D721Med (cell line): ENCODE results near the gene NBPF26.
"Not testable (repeated sequence)": the region's sequence is repeated elsewhere in the genome, so short reads cannot be mapped to it uniquely, and the experiment has no call there.

Experiments used
- DNase-seq: peaks from one replicate; pipeline ENCODE4 v3.0.0; 2011; ENCODE audit warnings: low spot score; ENCODE audit not compliant: insufficient read length
- FAIRE-seq: peaks from 2 replicates; lab custom pipeline; 2011; peaks lifted over from hg19 to GRCh38; lab: Jason Lieb, UNC
- TF ChIP-seq, protein P1 (sequence below): IDR thresholded peaks from 2 replicates; pipeline ENCODE4 v1.5.1; 2012; ENCODE audit warnings: mild to moderate bottlenecking, control low read depth; ENCODE audit not compliant: insufficient read depth; ENCODE audit errors: missing control alignments

Gene NBPF26

DNA sequence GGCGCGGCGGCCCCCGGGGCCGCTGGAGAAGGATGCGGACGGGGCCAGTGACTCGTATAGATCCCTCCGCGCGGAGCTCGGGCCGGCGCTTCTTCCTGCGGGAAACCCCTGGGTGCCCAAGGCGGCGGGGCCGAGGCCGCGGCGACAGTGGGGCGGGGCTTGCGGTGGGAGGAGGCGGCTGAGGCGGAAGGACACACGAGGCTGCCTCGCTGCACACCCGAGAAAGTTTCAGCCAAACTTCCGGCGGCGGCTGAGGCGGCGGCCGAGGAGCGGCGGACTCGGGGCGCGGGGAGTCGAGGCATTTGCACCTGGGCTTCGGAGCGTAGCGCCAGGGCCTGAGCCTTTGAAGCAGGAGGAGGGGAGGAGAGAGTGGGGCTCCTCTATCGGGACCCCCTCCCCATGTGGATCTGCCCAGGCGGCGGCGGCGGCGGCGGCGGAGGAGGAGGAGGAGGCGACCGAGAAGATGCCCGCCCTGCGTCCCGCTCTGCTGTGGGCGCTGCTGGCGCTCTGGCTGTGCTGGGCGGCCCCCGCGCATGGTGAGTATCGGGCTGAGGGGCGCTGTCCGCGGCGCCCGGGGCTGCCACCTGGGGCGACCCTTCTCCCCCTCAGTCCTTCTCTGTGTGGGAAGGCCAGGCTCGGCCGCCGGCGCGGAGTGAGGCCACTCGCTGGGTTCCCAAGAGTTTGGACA lies at the start of gene NBPF26:
TSS of gene NBPF26 (plus strand) at position 231 of the 688 bp plus-strand sequence.
- DNase-seq, FAIRE-seq: not testable (repeated sequence)

DNA sequence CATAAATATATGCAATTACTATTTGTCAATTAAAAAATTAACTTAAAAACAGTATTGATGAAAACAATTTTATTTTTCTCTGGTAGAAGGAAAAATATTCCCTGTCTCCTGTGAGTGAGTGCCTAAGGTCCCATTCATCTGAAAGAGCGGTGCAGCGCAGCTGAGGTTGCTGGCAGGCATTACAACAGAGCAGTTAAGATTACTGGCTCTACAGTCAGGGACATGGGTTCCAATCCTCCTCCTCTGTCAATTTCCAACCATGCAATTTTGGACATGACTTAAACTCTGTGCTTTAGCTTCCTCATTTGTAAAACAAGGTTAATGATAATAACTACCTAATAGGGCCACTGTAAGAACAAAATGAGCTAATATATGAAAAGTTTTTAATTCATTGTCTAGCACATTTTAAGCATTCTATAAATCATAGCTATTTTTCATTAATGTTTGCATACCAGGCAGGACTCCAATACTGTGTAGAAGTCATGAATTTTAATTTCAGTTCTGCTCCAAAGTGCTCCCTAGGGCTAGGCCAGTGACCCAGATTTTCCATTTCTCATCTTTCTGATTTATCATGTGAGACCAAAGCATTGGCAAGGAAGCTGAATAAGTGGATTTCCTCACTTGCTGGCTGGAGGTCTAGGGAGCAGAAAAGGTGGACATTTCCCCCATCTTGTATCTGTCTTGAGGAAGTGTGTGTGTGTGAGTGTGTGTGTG lies 43.5 kb upstream of the NBPF26 start:
- not testable (repeated sequence) for DNase-seq, FAIRE-seq

DNA sequence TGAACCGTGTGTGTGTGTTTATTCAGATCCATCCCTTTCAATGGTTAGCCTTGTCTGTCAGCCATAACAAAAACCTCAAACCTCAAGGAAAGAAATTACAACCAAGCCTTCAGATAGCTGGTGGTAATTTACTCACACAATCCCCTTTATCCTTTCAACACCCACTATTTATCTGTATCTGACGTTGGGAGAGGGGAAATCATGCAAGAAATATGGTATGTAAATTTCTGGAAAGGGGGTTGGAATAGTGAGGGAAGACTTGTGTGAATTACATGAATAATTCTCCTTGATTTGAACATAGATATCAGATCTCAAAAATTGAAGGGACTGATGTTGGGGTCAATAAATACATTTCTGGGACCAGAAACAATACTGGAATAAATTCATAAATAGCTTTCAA lies 42.8 kb upstream of the NBPF26 start:
- not testable (repeated sequence) for FAIRE-seq, DNase-seq

DNA sequence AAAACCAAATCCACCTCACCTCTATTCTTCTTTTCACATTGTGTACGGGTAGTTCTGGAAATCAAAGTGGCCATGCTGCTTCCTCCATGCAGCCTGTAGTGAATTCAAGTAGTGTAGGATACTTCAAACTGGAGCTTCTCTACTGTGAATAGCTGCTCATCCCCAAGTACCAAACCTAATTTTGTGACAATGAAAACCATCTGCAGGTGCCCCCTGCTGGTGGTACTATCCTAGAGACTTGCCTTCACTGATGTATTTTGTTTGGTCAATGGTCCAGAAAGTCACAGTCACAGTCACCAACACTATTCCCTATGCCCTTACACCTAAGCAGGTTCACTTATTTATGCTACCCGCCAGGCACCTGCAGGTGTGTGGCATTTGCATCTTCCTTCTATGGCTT lies 39.3 kb upstream of the NBPF26 start:
- not testable (repeated sequence) for FAIRE-seq, DNase-seq

DNA sequence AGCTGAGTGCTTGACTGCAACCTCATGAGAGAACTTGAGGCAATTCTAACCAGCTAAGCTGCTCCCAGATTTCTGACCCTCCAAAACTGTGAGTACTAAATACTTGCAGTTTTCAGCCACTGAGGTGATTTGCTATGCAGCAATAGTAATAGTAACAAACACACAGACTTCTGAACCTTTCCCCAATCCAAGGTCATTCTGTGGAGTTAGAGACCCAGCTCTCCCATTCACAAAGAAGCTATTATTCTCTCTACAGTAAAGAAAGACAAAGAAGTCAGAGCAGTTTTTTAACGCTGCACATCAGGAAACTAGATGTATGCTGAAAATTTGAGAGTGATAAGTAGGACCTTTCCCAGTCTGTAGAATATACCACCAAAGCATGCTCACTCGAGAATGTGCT lies 38.1 kb upstream of the NBPF26 start:
- not testable (repeated sequence) for FAIRE-seq, DNase-seq

DNA sequence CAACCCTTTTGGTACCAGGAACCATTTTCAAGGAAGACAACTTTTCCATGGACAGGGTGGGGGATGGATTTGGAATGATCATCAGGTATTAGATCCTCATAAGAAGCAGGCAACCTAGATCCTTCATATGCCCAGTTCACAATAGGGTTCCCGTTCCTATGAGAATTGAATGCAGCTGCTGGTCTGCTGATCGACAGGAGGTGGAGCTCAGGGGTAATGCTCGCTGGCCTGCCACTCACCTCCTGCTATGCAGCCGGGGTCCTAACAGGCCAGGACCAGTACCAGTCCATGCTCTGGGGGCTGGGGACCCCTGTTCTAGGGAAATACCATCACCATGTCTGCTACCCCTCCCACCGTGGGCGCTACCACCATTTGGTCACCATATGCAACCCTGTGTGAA lies 36.5 kb upstream of the NBPF26 start:
- DNase-seq, FAIRE-seq: not testable (repeated sequence)

DNA sequence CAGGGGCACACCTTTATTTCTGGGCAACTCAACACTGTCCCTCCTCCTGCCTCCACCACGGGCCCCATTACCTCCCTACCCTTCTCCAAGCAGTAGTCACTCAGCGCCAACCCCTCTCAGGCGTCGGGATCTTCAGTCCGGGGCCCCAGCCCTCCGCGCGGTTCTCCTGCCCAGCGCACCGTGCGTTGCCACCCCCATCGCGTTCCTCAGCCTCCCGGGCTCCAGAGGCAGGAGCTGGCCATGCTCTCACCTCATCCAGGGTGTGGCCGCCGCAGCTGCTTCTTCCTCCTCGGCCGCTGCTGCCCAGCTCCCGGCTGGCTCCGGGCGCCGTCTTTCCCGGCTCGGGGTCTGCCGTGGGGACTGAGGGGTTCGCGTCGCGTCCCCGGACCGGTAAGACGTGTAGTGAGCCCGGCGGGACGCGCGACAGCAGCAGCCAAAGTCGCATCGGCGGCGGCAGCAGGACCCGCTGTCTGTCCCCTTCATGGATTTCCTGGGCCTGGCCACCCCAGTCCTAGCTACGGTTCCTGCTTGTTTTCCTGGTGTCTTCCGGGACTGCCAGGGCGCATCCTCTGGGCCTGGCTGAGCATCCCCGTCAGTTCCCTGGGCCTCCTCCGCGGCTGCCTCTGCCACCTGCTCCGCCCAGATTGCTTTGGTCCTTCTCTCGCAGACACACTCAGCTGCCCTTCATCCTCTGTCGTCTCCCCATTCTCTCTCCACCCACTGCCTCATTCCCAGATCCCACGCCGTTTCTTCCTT lies 22.8 kb upstream of the NBPF26 start:
- DNase-seq, FAIRE-seq: not testable (repeated sequence)

DNA sequence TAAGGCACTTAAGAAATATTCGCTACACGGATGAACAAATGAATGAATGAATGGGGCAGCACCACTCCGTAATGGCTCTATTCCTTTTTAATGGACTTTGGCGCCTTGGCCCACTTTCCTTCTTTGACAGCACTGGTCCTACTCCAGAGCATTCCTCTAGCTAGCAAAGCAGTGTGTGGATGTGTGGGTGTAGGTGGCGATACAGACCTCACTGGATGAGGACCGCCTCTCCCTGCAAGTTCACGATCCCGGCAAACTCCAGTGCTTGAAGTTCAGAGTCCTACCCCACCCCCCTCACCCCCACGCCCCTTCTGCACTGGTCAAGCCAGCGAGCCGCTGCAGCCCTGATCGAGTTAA lies 409 bp upstream of the NBPF26 start:
- not testable (repeated sequence) for FAIRE-seq, DNase-seq

DNA sequence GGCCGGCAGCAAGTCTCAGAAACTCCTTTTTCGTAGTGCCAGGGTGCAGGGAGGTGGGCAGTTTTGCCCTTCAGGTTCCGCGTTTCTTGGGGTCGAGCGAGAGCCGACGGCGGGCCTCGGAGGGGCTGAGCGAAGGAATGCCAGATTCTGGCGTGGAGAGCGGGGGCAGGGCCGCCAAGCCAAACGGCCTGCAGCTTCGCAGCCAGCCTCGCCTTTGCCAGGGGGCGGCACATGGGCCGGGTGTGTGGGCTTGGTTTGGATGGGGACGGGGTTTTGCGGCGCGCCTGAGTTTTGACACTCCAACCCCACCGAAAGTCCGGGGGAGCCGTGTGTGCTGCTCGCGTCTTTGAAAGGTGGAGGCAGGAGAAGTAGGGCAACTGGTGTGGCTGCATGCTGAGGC lies 762 bp downstream of the NBPF26 start:
- not testable (repeated sequence) for FAIRE-seq, DNase-seq

DNA sequence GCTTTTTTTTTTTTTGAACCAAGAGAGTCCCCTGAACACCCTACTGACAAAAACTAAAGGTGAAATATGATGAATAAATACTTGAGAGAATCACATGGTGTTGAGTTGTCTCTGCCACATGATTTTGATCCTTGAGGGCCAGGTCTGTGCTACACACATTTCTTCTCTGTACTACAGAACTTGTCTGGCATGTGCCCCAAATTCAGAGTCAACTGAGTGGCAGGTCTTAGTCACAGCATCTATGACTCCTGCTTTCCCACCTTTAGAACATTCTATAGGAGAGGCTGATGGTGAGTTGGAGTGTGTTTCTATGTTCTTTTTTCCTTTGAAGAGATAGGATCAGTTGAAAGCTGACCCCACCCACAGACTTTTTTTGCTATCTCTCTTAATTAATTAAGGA lies 5.1 kb downstream of the NBPF26 start:
- DNase-seq, FAIRE-seq: not testable (repeated sequence)

DNA sequence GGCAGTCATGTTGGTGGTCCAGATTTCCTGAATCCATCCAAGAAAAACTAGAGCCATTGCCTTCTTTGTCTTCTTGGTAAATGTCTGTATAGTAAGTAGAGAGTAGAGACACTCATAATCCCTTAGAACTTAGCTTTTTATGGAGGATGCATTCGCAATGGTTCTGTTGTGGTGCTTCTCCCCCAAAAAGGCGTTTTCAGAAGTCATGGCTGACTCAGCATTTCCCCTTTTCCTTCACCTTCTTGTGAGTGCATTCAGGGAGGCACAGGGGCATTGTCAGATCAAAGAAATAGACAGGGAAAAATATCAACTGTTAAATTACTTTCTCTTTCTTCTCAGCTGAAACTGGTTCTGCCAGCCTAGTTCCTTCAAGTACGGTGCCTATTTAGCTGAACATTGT lies 45.3 kb downstream of the NBPF26 start:
- DNase-seq, FAIRE-seq: not testable (repeated sequence)

DNA sequence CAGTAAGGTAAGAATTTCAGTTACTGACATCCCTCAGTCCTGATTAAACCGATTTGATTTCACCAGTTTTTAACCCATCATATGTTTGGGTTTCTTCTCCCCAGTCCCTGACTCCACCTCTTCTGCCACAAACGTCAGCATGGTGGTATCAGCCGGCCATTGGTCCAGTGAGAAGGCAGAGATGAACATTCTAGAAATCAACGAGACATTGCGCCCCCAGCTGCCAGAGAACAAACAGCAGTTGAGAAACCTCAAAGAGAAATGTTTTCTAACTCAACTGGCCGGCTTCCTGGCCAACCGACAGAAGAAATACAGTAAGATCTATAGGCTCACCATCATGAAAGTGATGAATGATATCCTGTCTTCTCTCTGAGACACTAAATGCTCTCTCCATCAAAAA lies 81.7 kb downstream of the NBPF26 start:
- not testable (repeated sequence) for FAIRE-seq, DNase-seq

DNA sequence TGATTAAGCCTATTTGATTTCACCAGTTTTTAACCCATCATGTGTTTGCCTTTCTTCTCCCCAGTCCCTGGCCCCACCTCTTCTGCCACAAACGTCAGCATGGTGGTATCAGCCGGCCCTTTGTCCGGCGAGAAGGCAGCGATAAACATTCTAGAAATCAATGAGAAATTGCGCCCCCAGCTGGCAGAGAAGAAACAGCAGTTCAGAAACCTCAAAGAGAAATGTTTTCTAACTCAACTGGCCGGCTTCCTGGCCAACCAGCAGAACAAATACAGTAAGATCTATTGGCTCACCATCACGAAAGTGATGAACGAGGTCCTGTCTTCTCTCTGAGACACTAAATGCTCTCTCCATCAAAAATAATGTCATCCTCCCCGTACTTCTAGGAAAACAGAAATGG lies 88.1 kb downstream of the NBPF26 start:
- DNase-seq, FAIRE-seq: not testable (repeated sequence)
- TF ChIP-seq, protein P1, sequence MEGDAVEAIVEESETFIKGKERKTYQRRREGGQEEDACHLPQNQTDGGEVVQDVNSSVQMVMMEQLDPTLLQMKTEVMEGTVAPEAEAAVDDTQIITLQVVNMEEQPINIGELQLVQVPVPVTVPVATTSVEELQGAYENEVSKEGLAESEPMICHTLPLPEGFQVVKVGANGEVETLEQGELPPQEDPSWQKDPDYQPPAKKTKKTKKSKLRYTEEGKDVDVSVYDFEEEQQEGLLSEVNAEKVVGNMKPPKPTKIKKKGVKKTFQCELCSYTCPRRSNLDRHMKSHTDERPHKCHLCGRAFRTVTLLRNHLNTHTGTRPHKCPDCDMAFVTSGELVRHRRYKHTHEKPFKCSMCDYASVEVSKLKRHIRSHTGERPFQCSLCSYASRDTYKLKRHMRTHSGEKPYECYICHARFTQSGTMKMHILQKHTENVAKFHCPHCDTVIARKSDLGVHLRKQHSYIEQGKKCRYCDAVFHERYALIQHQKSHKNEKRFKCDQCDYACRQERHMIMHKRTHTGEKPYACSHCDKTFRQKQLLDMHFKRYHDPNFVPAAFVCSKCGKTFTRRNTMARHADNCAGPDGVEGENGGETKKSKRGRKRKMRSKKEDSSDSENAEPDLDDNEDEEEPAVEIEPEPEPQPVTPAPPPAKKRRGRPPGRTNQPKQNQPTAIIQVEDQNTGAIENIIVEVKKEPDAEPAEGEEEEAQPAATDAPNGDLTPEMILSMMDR, result peak; percentile 29

DNA sequence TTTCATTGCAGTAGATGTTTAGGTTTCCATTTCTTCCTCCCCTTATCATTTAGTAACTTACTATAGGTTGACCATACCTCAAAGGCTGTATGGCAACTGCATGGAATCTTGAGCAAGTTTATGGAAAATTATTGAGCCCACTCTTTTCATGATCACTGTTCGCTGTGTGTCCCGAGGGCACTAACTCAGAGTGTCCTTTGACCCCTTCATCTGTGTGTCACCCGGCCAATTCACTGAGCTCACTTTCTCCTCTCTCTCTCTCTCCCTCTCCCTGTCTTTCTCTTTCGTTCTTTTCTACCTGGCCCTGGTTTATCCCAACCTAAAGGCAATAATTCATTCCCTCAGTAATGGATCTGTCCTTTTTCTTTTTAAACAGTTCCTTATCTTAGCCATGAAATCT lies 101.3 kb downstream of the NBPF26 start:
- FAIRE-seq, DNase-seq: not testable (repeated sequence)

DNA sequence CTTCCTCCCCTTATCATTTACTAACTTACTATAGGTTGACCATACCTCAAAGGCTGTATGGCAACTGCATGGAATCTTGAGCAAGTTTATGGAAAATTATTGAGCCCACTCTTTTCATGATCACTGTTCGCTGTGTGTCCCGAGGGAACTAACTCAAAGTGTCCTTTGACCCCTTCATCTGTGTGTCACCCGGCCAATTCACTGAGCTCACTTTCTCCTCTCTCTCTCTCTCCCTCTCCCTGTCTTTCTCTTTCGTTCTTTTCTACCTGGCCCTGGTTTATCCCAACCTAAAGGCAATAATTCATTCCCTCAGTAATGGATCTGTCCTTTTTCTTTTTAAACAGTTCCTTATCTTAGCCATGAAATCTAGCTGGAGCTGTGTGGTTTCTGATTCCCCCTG lies 102.9 kb downstream of the NBPF26 start:
- not testable (repeated sequence) for FAIRE-seq, DNase-seq
